ENCODE data around the gene ZNF808.
"Not testable (repeated sequence)": the region's sequence is repeated elsewhere in the genome, so short reads cannot be mapped to it uniquely, and the experiment has no call there.

DNA sequence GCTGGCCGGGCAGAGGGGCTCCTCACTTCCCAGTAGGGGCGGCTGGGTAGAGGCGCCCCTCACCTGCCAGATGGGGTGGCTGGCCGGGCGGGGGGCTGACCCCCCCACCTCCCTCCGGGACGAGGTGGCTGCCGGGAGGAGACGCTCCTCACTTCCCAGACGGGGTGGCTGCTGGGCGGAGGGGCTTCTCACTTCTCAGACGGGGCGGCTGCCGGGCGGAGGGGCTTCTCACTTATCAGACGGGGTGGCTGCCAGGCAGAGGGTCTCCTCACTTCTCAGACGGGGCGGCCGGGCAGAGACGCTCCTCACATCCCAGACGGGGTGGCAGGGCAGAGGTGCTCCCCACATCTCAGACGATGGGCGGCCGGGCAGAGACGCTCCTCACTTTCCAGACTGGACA is 66.0 kb downstream of the ZNF808 start:
- TF ChIP-seq KLF9 (tag by site-specific recombination; IDR thresholded peaks at IDR 0.05; ENCODE audit: low read depth); TRIM28 (IDR thresholded peaks at IDR 0.05; ENCODE audit: borderline replicate concordance, low read length); ZNF76 (tag by site-specific recombination; IDR thresholded peaks at IDR 0.05; ENCODE audit: borderline replicate concordance, low read depth); ZBTB21 (tag by site-specific recombination; IDR thresholded peaks at IDR 0.05); ZNF121 (tag by site-specific recombination; IDR thresholded peaks at IDR 0.05); ZNF776 (tag by site-specific recombination; IDR thresholded peaks at IDR 0.05; ENCODE audit: borderline replicate concordance): not testable (repeated sequence)
- TF ChIP-seq, protein P1, sequence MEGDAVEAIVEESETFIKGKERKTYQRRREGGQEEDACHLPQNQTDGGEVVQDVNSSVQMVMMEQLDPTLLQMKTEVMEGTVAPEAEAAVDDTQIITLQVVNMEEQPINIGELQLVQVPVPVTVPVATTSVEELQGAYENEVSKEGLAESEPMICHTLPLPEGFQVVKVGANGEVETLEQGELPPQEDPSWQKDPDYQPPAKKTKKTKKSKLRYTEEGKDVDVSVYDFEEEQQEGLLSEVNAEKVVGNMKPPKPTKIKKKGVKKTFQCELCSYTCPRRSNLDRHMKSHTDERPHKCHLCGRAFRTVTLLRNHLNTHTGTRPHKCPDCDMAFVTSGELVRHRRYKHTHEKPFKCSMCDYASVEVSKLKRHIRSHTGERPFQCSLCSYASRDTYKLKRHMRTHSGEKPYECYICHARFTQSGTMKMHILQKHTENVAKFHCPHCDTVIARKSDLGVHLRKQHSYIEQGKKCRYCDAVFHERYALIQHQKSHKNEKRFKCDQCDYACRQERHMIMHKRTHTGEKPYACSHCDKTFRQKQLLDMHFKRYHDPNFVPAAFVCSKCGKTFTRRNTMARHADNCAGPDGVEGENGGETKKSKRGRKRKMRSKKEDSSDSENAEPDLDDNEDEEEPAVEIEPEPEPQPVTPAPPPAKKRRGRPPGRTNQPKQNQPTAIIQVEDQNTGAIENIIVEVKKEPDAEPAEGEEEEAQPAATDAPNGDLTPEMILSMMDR (tag by site-specific recombination; IDR thresholded peaks at IDR 0.05): not testable (repeated sequence)

Data from HEK293 (cell line).